ENCODE measurements around the gene EPHX1. TPM values are rescaled to one million over a fixed set of nuclear protein-coding genes. Genes with fewer than 3 reads are reported as not detected.
"Not testable (repeated sequence)": the region's sequence is repeated elsewhere in the genome, so short reads cannot be mapped to it uniquely, and the experiment has no call there.

Gene EPHX1
- total and polyA plus RNA-seq, 2 donors (not counting 1 experiment from before 2014, with no cell fraction given) = 39.1 to 44.3 TPM

DNA sequence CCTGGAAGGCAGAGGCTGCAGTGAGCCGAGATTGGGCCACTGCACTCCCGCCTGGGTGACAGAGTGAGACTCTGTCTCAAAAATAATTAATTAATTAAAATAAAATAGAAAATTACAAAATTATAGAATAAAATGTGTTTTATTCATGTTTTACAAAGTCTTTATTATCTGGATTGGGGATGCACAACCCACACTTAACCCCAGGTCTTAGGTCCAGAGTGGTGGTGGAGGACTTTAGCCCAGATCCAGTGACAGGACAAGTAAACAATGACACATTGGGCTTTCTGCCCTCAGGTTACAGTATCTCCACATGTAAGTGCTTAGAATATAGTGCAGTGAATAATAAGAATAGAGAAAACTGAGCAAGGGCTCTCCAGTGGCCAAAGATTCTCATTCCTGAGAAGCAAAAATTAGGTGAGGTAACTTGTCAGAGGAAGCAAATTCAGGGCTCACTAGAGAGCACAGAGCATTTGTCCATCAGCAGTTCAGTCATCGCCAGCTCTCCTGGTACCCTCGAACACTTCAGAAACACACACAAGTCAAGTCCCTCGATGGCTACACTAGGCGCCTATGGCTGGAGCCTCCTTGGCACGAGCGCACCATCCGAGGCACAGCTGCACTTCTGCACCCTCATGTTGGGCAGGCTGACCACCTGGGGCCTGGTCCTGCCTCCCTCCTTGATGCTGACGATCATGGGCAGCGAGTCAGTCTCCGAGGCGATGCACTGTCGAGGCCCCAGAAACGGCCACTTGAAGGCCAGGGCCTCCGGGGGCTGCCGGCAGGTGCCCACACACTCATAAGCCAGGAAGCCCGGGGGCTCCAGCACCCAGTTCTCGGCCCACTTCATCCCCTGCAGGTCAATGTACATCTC is 76.5 kb downstream of the EPHX1 start:
- Histone ChIP-seq H3K9me3 (ENCODE audit: control insufficient read depth, insufficient read depth, low read depth, low read length) (no peaks in the 10 kb centered on the region), H3K27me3 (ENCODE audit: control insufficient read depth, insufficient read depth, low read length) (no peaks in the 10 kb centered on the region), H3K4me3 (replicated peaks in 1 of 4; ENCODE audit: control extremely low read depth in 1 of 4, insufficient read depth in 1 of 4, low read depth in 3 of 4, low read length in 4 of 4) (no peak overlapping the region), H3K4me1 (ENCODE audit: control insufficient read depth, extremely low read depth, insufficient read depth, low read length) (peaks cover 8% of the 10 kb centered on the region), H3K79me2 (ENCODE audit: control insufficient read depth, insufficient read depth, low read length) (peaks cover 1% of the 10 kb centered on the region), H3K27ac (ENCODE audit: insufficient read depth, low read length) (no peak overlapping the region), H4K20me1 (ENCODE audit: control insufficient read depth, extremely low read depth, insufficient read depth, low read length) (no peaks in the 10 kb centered on the region), H2AFZ (ENCODE audit: low read length) (no peak overlapping the region), H3K9ac (ENCODE audit: insufficient read depth, low read length) (no peak overlapping the region), H3K36me3 (ENCODE audit: control insufficient read depth, insufficient read depth, low read length) (no peaks in the 10 kb centered on the region), H3K4me2 (ENCODE audit: extremely low read depth, insufficient read depth, low read length) (no peak overlapping the region)
- TF ChIP-seq, protein P1, sequence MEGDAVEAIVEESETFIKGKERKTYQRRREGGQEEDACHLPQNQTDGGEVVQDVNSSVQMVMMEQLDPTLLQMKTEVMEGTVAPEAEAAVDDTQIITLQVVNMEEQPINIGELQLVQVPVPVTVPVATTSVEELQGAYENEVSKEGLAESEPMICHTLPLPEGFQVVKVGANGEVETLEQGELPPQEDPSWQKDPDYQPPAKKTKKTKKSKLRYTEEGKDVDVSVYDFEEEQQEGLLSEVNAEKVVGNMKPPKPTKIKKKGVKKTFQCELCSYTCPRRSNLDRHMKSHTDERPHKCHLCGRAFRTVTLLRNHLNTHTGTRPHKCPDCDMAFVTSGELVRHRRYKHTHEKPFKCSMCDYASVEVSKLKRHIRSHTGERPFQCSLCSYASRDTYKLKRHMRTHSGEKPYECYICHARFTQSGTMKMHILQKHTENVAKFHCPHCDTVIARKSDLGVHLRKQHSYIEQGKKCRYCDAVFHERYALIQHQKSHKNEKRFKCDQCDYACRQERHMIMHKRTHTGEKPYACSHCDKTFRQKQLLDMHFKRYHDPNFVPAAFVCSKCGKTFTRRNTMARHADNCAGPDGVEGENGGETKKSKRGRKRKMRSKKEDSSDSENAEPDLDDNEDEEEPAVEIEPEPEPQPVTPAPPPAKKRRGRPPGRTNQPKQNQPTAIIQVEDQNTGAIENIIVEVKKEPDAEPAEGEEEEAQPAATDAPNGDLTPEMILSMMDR (conservative IDR thresholded peaks at IDR 0.05 in 1 of 2, IDR thresholded peaks at IDR 0.05 in 1 of 2; ENCODE audit: low read depth in 1 of 2, low read length in 2 of 2) = no peak
- no peak for TF ChIP-seq EZH2 (IDR thresholded peaks at IDR 0.05; ENCODE audit: low read length, missing control alignments)
- no peak for DNase-seq (ENCODE audit: low read depth in 2 of 2)

GRCh38 chr1:225887030-225887314 is 77.0 kb downstream of the EPHX1 start:
- H3K4me3 ChIP-seq (replicated peaks in 1 of 4; ENCODE audit: control extremely low read depth in 1 of 4, insufficient read depth in 1 of 4, low read depth in 3 of 4, low read length in 4 of 4) = no peak overlapping the region
- H3K27me3 ChIP-seq (ENCODE audit: control insufficient read depth, insufficient read depth, low read length) = no peaks in the 10 kb centered on the region
- no peaks in the 10 kb centered on the region for H3K9me3 ChIP-seq (ENCODE audit: control insufficient read depth, insufficient read depth, low read depth, low read length)
- DNase-seq (ENCODE audit: low read depth in 2 of 2) = no peak
- H3K27ac ChIP-seq (ENCODE audit: insufficient read depth, low read length) = no peak overlapping the region
- no peaks in the 10 kb centered on the region for H4K20me1 ChIP-seq (ENCODE audit: control insufficient read depth, extremely low read depth, insufficient read depth, low read length)
- TF ChIP-seq, protein P1 (conservative IDR thresholded peaks at IDR 0.05 in 1 of 2, IDR thresholded peaks at IDR 0.05 in 1 of 2; ENCODE audit: low read depth in 1 of 2, low read length in 2 of 2) = no peak
- no peak for TF ChIP-seq EZH2 (IDR thresholded peaks at IDR 0.05; ENCODE audit: low read length, missing control alignments)
- peaks cover 6% of the 10 kb centered on the region for H3K4me1 ChIP-seq (ENCODE audit: control insufficient read depth, extremely low read depth, insufficient read depth, low read length)
- no peaks in the 10 kb centered on the region for H3K79me2 ChIP-seq (ENCODE audit: control insufficient read depth, insufficient read depth, low read length)
- H3K36me3 ChIP-seq (ENCODE audit: control insufficient read depth, insufficient read depth, low read length) = no peaks in the 10 kb centered on the region
- H3K9ac ChIP-seq (ENCODE audit: insufficient read depth, low read length) = no peak overlapping the region
- H3K4me2 ChIP-seq (ENCODE audit: extremely low read depth, insufficient read depth, low read length) = no peak overlapping the region
- no peak overlapping the region for H2AFZ ChIP-seq (ENCODE audit: low read length)

GRCh38 chr1:225887554-225888288 is 77.8 kb downstream of the EPHX1 start:
- not testable (repeated sequence) for H4K20me1 ChIP-seq (ENCODE audit: control insufficient read depth, extremely low read depth, insufficient read depth, low read length); H3K9me3 ChIP-seq (ENCODE audit: control insufficient read depth, insufficient read depth, low read depth, low read length); H3K4me2 ChIP-seq (ENCODE audit: extremely low read depth, insufficient read depth, low read length); H3K27me3 ChIP-seq (ENCODE audit: control insufficient read depth, insufficient read depth, low read length); H3K79me2 ChIP-seq (ENCODE audit: control insufficient read depth, insufficient read depth, low read length); H3K36me3 ChIP-seq (ENCODE audit: control insufficient read depth, insufficient read depth, low read length); H3K4me3 ChIP-seq (replicated peaks in 1 of 4; ENCODE audit: control extremely low read depth in 1 of 4, insufficient read depth in 1 of 4, low read depth in 3 of 4, low read length in 4 of 4); H3K27ac ChIP-seq (ENCODE audit: insufficient read depth, low read length); H2AFZ ChIP-seq (ENCODE audit: low read length); H3K9ac ChIP-seq (ENCODE audit: insufficient read depth, low read length); H3K4me1 ChIP-seq (ENCODE audit: control insufficient read depth, extremely low read depth, insufficient read depth, low read length); DNase-seq (ENCODE audit: low read depth in 2 of 2)

Data from fibroblast of lung (primary cell).